Left lung (tissue), 10 donors: Measurements from ENCODE around the gene CDK2. TPM values are rescaled to one million over a fixed set of nuclear protein-coding genes. Genes with fewer than 3 reads are reported as not detected.
A peak's percentile ranks its signal among the peaks of the same experiment; 100 is the strongest.

ENCODE experiments used
- ATAC-seq: fragments of 200-7000 bp; cut with Tn5 transposase; one replicate; pipeline ENCODE4 v1.9.1; 2020; ENCODE audit warnings: moderate library complexity
- DNase-seq, 4 donors: peaks; one replicate each; pipeline ENCODE4 v3.0.0-alpha.2; 2013 to 2020
- H3K27ac ChIP-seq, 2 donors: fragments of 200-600 bp; sonication (generic) in 1 of 2; one replicate each; pipeline versions ENCODE4 v1.5.0 to v1.8.0; 2020 to 2021
- H3K27me3 ChIP-seq, 2 donors: fragments of 200-600 bp; sonication (generic) in 1 of 2; one replicate each; pipeline versions ENCODE4 v1.5.0 to v1.8.0; 2020 to 2021
- H3K36me3 ChIP-seq, 2 donors: fragments of 200-600 bp; sonication (generic) in 1 of 2; one replicate each; pipeline versions ENCODE4 v1.5.0 to v1.8.0; 2020 to 2021
- H3K4me1 ChIP-seq, 2 donors: fragments of 200-600 bp; one replicate each; pipeline ENCODE4 v1.8.0; 2021
- H3K4me3 ChIP-seq, 2 donors: fragments of 200-600 bp; sonication (generic) in 1 of 2; one replicate each; pipeline versions ENCODE4 v1.5.0 to v1.8.0; 2020 to 2021; ENCODE audit warnings: mild to moderate bottlenecking in 1 of 2
- H3K9me3 ChIP-seq, 2 donors: fragments of 200-600 bp; sonication (generic) in 1 of 2; one replicate each; pipeline versions ENCODE4 v1.5.0 to v1.8.0; 2020 to 2021
- intact Hi-C, 2 donors: fragments of 100-400 bp; cut with DNase I; formaldehyde crosslinking; loops; one replicate each; pipeline versions ENCODE4 v1.11.2 to v1.14.2; 2022
- polyA plus RNA-seq, 6 donors: library from polyadenylated mRNA; unstranded; fragments of 120-200 nt; gene quantifications; one replicate each; pipeline ENCODE4 v1.2.1, GENCODE V29; 2013; ENCODE audit not compliant: insufficient read length in 6 of 6
- total RNA-seq, 2 donors: library from RNA; stranded (reverse); fragmentation: NEBNext Ultra II Directional; extraction: Animal tissue kit (Norgen Biotek cat#: 25700); gene quantifications; one replicate each; pipeline ENCODE4 v1.2.1, GENCODE V29; 2021
- TF ChIP-seq, protein P1 (sequence below), 2 donors: fragments of 200-600 bp; sonication (generic) in 1 of 2; IDR thresholded peaks; one replicate each; pipeline versions ENCODE4 v1.5.0 to v1.8.0; 2021; ENCODE audit warnings: antibody characterized with exemption in 2 of 2
- donor health status: DM: no; HTN: yes; CAD: no.
- donor health status: DM: no; HTN: no; CAD: no.

CDK2 gene
- total and polyA plus RNA-seq, 8 donors = 34.1 to 89.0 (median 76.8) TPM

DNA sequence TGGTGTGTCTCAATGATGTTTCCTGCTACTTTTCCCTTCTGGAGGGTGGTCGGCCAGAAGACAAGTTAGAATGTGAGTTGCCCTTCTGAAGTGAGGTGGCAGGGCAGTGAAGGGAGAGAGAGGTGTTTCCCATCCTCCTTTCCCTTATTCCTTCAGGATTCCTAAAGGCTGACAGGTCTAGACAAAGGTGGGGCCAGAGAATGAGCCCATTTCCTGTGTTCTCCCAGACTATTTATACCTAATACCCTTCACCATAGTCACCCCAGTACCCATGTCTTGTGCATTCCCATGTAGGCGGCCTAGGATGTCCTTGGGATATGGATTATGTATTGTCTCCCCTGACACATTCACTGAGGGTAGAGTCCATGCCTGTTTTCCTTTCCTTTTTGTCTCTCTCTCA, 28.6 kb upstream of the CDK2 start:
- intact Hi-C loops = loop anchor here in 1 of 2 donors (5.0 kb wide), 1 partner anchor 196 kb away; the partner anchor contains the start of gene GDF11
- Histone ChIP-seq H3K4me3 (no peak overlapping the region), H3K9me3 (no peaks in the 10 kb centered on the region), H3K27ac (no peak overlapping the region), H3K4me1 (peaks cover 3 to 30% of the 10 kb centered on the region in 2 donors), H3K36me3 (peaks cover 0 to 57% of the 10 kb centered on the region in 2 donors), H3K27me3 (no peaks in the 10 kb centered on the region)
- DNase-seq (no peak), ATAC-seq (no peak)
- TF ChIP-seq, protein P1, sequence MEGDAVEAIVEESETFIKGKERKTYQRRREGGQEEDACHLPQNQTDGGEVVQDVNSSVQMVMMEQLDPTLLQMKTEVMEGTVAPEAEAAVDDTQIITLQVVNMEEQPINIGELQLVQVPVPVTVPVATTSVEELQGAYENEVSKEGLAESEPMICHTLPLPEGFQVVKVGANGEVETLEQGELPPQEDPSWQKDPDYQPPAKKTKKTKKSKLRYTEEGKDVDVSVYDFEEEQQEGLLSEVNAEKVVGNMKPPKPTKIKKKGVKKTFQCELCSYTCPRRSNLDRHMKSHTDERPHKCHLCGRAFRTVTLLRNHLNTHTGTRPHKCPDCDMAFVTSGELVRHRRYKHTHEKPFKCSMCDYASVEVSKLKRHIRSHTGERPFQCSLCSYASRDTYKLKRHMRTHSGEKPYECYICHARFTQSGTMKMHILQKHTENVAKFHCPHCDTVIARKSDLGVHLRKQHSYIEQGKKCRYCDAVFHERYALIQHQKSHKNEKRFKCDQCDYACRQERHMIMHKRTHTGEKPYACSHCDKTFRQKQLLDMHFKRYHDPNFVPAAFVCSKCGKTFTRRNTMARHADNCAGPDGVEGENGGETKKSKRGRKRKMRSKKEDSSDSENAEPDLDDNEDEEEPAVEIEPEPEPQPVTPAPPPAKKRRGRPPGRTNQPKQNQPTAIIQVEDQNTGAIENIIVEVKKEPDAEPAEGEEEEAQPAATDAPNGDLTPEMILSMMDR (IDR thresholded peaks at IDR 0.05) = no peak

DNA sequence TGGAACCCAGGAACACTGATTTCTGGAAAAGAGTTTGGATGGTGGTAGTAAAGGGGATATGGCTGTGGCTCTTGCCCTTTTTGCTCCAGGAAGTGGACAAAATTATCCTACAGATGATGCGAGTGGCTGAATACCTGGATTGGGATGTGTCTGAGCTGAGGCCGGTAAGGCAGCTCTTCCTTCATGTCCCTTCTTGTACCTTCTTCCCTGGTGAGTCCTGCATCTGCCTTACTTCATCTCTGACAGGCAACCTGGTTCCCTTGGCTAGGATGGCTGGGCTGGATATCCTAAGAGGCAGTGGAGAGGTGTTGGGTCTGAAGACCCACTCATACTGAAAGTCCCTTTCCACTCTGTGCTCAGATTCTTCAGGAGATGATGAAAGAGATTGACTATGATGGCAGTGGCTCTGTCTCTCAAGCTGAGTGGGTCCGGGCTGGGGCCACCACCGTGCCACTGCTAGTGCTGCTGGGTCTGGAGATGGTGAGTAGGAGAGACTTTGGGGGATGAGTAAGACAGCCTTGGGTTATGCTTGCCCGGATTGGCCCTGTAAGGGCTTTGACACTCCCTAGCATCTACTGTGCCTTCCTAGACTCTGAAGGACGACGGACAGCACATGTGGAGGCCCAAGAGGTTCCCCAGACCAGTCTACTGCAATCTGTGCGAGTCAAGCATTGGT, 27.7 kb upstream of the CDK2 start:
- peaks cover 0 to 66% of the 10 kb centered on the region in 2 donors for H3K36me3 ChIP-seq
- no peak overlapping the region for H3K4me3 ChIP-seq
- no peaks in the 10 kb centered on the region for H3K27me3 ChIP-seq
- DNase-seq (no peak), ATAC-seq (no peak)
- TF ChIP-seq, protein P1 (IDR thresholded peaks at IDR 0.05) = no peak
- H3K27ac ChIP-seq = peak overlapping the region in 1 of 2 donors; percentile 8
- peaks cover 0 to 20% of the 10 kb centered on the region in 2 donors for H3K4me1 ChIP-seq
- H3K9me3 ChIP-seq = no peaks in the 10 kb centered on the region
- intact Hi-C loops = loop anchor here in 1 of 2 donors (5.0 kb wide), 1 partner anchor 197 kb away; the partner anchor contains the start of gene GDF11

DNA sequence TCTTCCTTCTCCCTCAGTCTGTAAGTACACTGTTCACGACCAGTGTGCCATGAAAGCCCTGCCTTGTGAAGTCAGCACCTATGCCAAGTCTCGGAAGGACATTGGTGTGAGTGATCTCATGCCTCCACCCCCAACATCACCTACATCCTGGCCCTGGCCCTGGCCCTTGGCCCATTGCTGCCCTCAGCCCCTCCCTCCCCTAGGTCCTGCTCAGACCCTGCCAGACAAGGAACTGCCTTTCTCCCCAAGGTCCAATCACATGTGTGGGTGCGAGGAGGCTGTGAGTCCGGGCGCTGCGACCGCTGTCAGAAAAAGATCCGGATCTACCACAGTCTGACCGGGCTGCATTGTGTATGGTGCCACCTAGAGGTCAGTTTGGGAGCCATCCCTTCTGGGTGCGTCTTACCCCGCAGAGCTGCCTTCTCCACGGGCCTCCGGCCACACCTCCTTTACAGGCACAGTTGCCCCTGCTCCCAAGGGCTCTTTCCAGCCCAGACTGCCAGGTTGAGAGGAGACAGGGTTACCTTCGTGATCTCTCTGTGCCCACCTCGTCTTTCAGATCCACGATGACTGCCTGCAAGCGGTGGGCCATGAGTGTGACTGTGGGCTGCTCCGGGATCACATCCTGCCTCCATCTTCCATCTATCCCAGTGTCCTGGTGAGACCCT, 26.4 kb upstream of the CDK2 start:
- Histone ChIP-seq H3K27ac (no peak overlapping the region), H3K27me3 (no peaks in the 10 kb centered on the region)

DNA sequence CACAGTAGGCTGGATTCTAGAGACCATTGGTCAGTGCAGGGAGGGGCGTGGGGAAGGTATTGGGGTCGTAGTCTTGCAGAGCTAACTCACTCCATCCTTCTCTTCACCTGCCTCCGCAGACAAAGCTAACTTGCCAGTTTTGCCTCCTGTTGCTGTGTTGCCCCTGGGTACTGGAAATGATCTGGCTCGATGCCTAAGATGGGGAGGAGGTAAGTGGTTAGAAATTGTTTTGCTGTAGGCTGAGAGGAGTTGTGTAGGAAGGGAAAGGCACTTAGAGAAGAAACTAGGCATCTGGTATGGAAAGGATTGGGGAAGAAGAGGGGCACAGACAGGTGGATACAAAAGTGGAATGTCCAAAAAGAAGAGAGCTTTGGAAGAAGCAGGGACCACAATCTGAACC, 24.6 kb upstream of the CDK2 start:
- Histone ChIP-seq H3K9me3 (no peaks in the 10 kb centered on the region), H3K4me1 (peaks cover 0 to 7% of the 10 kb centered on the region in 2 donors), H3K27me3 (no peaks in the 10 kb centered on the region), H3K4me3 (no peak overlapping the region), H3K27ac (no peak overlapping the region), H3K36me3 (peaks cover 0 to 89% of the 10 kb centered on the region in 2 donors)
- DNase-seq (no peak), ATAC-seq (no peak)
- TF ChIP-seq, protein P1 (IDR thresholded peaks at IDR 0.05) = no peak
- intact Hi-C loops = no loop called here

More for the DNA sequence above, 26.4 kb upstream of the CDK2 start:
- Histone ChIP-seq H3K9me3 (no peaks in the 10 kb centered on the region), H3K36me3 (peaks cover 0 to 79% of the 10 kb centered on the region in 2 donors), H3K4me1 (peaks cover 0 to 10% of the 10 kb centered on the region in 2 donors), H3K4me3 (no peak overlapping the region)
- DNase-seq (peak; percentile 75 to 89 (median 87)), ATAC-seq (peak; percentile 99)
- intact Hi-C loops = no loop called here
- TF ChIP-seq, protein P1 (IDR thresholded peaks at IDR 0.05) = peak; percentile 84 to 94

DNA sequence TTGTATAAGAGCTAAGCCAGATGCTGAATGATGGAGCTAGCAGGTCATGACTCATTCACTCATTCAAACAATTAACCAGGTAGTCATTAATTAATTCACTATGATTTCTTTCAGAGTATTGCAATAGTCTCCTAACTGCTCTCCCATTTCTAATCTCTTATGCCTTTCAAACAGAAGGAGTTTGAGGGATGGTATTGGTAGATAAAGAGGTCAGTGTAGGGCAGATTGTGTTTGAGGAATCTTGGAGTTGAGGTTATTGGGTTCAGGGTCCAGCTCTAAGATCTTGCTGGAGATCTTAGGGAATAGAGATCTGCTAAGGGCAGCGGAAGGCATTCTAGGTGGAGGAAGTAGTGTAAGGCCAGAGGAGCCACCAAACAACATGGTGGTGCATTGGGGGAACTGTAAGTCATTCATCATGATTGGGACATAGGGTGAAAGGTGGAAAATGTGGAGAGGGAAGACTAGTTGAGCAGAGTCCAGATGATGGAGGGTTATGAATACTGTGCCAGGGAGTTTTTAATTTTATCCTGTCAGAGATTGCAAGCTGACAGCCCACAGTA, 24.0 kb upstream of the CDK2 start:
- Histone ChIP-seq H3K27ac (no peak overlapping the region), H3K36me3 (peaks cover 0 to 89% of the 10 kb centered on the region in 2 donors), H3K27me3 (no peaks in the 10 kb centered on the region), H3K4me1 (peaks cover 0 to 7% of the 10 kb centered on the region in 2 donors), H3K9me3 (no peaks in the 10 kb centered on the region), H3K4me3 (no peak overlapping the region)
- DNase-seq = no peak
- intact Hi-C loops = no loop called here
- no peak for ATAC-seq
- TF ChIP-seq, protein P1 (IDR thresholded peaks at IDR 0.05) = no peak
